Endothelial cell of umbilical vein (primary cell): ENCODE results near the gene PWP1.

Experiments used
- EZH2 ChIP-seq: IDR thresholded peaks from 2 replicates; pipeline ENCODE4 v1.6.1; 2012; ENCODE audit warnings: borderline replicate concordance, low read depth, mild to moderate bottlenecking, moderate library complexity, low read length, inconsistent platforms; ENCODE audit not compliant: severe bottlenecking
- FOS ChIP-seq: IDR thresholded peaks from 2 replicates; pipeline ENCODE4 v1.6.1; 2011; ENCODE audit warnings: mild to moderate bottlenecking, low read length, moderate library complexity, borderline replicate concordance; ENCODE audit not compliant: insufficient read depth
- GATA2 ChIP-seq: IDR thresholded peaks from 2 replicates; pipeline ENCODE4 v1.7.0; 2011; ENCODE audit warnings: low read depth, mild to moderate bottlenecking, moderate library complexity, mixed read lengths, low read length; ENCODE audit not compliant: insufficient read length, insufficient read depth
- MYC ChIP-seq: IDR thresholded peaks from one replicate; pipeline ENCODE4 v1.6.1; 2011; ENCODE audit warnings: mild to moderate bottlenecking, low read depth, low read length
- POLR2A ChIP-seq: IDR thresholded peaks from 2 replicates; pipeline ENCODE4 v1.6.1; 2012; ENCODE audit warnings: low read depth, mild to moderate bottlenecking, control low read depth, low read length
- POLR2AphosphoS5 ChIP-seq: IDR thresholded peaks from 2 replicates; pipeline ENCODE4 v1.6.1; 2012; ENCODE audit warnings: low read depth, mild to moderate bottlenecking, control low read depth, low read length, moderate library complexity; ENCODE audit not compliant: insufficient read depth
- TF ChIP-seq, protein P1 (sequence below), 2 donors: IDR thresholded peaks; 1 replicate in 1 of 2; 2 replicates in 1 of 2; pipeline ENCODE4 v1.5.1; 2011; ENCODE audit warnings: low read length in 2 of 2, mild to moderate bottlenecking in 2 of 2, moderate library complexity in 2 of 2, control low read depth in 1 of 2, inconsistent platforms in 1 of 2, low read depth in 1 of 2; ENCODE audit not compliant: insufficient read depth in 1 of 2; ENCODE audit errors: extremely low read depth in 1 of 2
- TF ChIP-seq, protein P2 (sequence below): IDR thresholded peaks from 2 replicates; pipeline ENCODE4 v1.6.1; 2011; ENCODE audit not compliant: insufficient read depth, insufficient read length

DNA sequence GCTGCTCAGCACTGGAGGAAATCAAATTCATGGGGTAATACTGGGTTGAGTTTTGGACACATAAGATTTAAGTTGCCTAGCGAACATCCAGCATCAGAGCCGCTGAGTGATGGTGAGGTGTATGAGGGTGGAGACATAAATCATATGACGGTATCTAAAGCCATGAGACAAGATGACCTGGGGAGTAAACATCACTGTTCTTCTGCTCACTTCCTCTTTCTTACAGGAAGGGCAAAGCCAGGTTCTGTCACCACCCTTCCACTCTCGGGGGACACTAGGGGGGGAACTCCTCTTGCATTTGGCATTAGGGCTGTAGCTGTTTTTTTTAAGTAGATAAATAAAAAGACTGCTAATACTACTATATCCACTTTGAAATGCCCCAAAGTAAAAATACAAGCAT lies 51.3 kb downstream of the PWP1 start:
- TF ChIP-seq, protein P1, sequence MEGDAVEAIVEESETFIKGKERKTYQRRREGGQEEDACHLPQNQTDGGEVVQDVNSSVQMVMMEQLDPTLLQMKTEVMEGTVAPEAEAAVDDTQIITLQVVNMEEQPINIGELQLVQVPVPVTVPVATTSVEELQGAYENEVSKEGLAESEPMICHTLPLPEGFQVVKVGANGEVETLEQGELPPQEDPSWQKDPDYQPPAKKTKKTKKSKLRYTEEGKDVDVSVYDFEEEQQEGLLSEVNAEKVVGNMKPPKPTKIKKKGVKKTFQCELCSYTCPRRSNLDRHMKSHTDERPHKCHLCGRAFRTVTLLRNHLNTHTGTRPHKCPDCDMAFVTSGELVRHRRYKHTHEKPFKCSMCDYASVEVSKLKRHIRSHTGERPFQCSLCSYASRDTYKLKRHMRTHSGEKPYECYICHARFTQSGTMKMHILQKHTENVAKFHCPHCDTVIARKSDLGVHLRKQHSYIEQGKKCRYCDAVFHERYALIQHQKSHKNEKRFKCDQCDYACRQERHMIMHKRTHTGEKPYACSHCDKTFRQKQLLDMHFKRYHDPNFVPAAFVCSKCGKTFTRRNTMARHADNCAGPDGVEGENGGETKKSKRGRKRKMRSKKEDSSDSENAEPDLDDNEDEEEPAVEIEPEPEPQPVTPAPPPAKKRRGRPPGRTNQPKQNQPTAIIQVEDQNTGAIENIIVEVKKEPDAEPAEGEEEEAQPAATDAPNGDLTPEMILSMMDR (IDR thresholded peaks at IDR 0.05; ENCODE audit: extremely low read depth in 1 of 2, insufficient read depth in 1 of 2, low read depth in 1 of 2, low read length in 2 of 2), result no peak
- TF ChIP-seq POLR2AphosphoS5 (no peak), POLR2A (no peak), EZH2 (no peak), MYC (no peak), GATA2 (no peak), FOS (no peak)
- TF ChIP-seq, protein P2, sequence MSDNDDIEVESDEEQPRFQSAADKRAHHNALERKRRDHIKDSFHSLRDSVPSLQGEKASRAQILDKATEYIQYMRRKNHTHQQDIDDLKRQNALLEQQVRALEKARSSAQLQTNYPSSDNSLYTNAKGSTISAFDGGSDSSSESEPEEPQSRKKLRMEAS, result no peak
